HG03280 (cell line): ENCODE measurements around the gene TSR2.
A peak's percentile ranks its signal among the peaks of the same experiment; 100 is the strongest.

ENCODE experiments used
- ATAC-seq: cut with Tn5 transposase; IDR thresholded peaks from one replicate; pipeline ENCODE4 v1.9.1; 2021; ENCODE audit warnings: mild to moderate bottlenecking, moderate library complexity; ENCODE audit not compliant: unreplicated experiment

The TSR2 gene, protein sequence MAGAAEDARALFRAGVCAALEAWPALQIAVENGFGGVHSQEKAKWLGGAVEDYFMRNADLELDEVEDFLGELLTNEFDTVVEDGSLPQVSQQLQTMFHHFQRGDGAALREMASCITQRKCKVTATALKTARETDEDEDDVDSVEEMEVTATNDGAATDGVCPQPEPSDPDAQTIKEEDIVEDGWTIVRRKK

DNA sequence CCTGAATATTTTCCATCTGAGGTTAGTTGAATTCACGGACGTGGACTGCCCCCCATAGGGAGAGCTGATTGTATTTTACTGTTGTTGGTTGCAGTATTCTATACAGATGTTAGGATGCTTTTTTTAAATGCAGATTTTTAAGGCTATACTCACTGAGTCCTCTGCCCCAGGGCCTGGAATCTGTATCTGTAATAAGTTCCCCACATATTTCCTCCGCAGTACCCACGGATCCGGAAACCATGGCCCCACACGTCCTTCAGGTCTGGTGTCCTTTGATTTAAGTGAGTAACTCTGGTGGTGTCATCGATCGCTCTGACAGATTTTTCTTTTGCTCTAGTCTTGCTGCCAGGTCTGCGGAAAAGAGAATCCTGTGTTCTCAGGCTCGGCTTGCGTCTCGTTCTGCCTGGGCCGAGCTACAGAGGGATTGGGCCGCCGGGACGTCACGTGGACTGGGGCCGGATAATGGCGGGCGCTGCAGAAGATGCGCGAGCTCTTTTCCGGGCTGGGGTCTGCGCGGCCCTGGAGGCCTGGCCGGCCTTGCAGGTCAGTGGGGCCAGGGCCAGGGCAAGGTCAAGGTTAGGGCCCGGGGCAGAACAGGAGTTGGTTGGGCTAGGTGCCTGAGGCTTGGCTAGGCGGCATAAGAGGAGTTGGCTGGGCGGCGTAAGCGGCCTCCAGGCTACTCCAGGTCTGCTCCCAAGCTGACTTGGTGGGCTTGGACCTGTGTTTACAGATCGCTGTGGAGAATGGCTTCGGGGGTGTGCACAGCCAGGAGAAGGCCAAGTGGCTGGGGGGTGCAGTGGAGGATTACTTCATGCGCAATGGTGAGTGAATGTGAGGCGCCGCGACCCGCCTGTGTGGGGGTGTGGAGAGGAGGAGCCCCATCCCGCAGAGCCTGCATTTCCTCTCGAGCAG lies at the start of gene TSR2:
TSS of gene TSR2 (plus strand) at position 445 of the 912 bp plus-strand sequence. CDS start at position 463, 18 bp downstream.
- ATAC-seq, result peak; percentile 98

DNA sequence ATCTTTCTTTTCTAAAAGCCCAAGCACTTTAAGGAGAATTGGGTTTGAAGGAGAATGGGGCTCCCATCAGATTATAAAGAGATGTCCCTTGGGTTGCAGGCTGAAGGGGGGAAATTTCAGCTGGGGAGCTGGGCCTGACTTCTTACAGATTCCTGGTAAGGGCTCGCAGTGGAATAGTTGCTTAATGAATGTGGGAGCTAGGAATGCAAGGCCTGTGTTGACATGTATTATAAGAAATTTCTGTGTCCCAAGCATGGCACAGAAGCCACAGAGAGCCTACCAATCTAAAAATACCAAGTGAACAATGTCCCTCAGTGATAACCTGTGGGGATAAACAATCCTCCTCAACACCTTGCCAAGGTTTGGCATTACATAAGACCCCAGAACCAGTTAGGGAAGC lies 43.1 kb upstream of the TSR2 start:
- ATAC-seq, result no peak

DNA sequence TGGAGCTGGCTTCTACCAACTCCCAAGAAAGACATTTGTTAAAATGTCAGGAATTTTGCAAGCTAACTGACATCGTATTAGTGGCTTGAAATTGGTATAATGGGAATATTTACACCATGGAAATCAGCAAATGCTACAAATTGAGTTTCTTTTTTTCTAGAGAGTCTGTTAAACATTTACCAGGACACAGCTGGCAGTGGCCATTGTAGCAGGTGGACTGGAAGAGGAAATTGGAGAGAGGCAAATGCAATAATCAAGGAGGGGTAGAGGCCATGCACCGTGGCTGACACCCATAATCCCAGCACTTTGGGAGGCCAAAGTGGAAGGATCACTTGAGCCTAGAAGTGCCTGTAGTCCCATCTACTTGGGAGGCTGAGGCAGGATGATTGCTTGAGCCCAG lies 32.9 kb upstream of the TSR2 start:
- ATAC-seq, result no peak

DNA sequence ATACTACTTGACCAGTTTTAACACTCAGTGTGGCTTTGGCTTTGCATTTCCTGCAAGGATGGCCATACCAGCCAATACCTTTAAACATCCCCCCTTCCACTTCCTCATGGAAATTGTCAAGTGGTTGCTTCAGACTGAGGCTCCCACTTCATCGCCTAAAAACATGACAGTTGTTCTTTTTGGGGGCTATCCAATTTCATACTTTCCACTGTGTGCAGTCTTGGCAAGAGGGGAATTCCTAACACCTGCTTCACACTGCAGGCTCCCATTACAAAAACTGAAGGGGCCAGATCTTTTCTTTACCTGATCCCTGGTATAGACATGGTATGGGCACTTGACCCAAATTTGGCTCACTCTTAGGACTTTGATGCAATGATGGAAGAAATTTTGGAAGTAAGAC lies 28.5 kb upstream of the TSR2 start:
- ATAC-seq, result no peak

DNA sequence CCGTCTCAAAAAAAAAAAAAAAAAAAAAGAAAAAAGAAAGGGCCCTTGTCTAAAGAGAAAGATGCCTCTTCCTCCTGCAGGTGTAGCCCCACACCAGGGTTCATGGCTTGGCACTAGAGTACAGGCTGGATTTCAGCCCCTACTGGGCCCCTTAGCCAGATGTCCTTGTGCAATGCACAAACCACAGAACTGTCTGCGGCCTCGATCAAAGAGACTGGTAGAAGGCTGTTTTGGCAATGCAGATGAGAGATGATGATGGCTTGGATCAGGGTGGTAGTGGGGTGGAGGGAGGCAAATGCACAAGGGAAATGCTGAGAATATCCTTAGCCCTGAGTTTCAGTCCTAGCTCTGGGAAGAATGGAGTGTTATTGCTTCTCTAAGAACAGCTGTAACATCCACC lies 26.5 kb upstream of the TSR2 start:
- no peak for ATAC-seq

DNA sequence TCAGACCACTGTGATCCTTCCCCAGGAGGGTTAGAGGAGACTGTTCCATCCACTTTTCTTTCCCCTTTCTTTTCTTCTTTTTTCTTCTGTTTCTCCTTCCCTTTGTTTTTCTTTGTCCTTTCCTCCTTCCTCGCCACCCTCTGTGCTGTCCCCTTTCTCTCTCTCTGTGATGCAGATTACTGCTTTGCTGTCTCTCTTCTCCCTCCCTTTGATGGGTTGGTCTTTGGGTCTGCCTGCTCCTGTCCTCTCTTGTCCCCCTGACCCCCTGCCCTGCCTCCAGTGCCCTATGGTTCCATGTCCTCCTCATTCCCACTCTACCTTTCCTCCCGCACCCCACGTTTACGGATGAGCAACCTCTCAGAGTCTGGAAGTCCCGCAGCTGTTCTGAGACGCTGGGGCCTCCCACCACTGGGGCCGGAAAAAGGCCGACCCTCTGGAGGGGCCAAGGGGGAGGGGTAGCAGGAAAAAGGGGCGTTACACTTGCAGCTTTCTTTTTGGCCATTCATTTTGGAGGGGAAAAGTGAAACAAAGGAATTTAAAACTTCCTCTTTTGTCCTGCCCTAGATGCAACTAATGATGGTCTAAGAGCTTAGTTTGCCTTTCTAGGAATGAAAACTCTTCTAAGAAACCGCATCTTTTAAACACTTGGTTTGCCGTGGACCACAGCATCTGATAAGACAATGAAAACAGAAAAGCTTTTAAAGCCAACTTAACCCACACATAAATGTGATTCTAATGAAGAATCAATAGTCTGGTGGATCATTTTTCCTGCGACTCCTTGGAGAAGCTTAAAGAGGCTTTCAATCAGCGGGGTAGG lies 24.5 kb upstream of the TSR2 start:
- no peak for ATAC-seq

DNA sequence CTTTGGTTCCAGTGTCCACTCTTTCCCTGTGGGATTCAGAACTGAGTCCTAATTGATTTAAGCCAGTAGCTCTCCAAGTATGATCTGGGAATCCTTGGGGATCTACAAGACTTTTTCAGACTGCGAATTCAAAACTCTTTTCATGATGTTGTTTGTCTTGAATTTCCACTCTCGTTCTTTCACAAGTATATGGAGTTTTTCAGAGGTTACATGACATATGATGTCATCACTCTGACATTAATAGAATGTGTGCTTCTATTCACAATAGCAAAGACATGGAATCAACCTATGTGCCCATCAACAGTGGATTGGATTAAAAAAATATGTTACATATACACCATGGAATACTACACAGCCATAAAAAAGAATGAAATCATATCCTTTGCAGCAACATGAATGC lies 23.2 kb upstream of the TSR2 start:
- no peak for ATAC-seq

DNA sequence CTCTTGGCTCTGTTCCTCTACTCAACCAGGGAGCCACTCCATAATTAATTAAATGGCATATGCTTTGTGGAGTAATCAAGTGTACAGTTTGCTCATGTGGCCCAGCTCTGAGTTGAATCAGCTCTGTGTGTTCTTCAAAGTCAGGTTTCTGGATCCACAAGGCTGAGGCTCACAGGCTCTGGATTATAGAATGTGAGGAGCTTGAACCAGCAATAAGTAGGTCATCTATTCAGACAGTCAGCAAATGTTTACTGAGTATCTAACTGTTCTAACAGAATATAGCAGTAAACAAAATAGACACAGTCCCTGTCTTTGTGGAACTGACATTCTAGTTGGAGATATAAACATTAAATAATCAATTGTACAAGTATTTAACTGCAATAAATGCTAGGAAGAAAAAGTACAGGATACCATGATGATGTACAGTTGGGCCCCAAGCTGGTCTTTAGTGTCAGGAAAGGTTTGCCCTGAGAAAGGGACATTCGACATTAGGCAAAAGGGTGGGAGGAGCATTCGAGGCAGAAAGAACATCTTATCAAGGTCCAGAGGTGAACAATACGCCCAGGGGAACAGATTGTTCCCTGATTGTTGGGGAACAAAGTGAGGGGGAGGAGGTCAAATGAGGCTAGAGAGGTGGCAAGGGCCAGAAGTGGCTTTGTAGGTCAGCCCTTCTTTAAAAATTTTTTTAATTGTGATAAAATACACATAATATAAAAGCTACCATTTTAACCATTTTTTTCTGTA lies 20.5 kb upstream of the TSR2 start:
- ATAC-seq, result no peak

DNA sequence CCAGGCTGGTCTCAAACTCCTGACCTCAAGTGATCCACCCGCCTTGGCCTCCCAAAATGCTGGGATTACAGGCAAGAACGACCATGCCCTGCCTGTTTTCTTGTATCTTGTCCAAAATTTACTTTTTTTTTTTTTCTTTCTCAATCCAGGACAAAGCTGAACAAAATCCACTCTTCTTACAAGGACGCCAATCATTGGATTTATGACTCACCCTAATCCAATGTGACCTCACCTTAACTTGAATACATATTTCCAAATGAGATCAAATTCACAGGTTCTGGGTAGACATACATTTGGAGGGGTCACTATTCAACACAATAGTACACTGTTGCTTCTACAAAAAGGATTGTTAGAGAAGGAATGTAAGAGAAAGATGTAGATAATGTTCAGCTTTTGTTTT lies 18.0 kb upstream of the TSR2 start:
- ATAC-seq, result no peak

DNA sequence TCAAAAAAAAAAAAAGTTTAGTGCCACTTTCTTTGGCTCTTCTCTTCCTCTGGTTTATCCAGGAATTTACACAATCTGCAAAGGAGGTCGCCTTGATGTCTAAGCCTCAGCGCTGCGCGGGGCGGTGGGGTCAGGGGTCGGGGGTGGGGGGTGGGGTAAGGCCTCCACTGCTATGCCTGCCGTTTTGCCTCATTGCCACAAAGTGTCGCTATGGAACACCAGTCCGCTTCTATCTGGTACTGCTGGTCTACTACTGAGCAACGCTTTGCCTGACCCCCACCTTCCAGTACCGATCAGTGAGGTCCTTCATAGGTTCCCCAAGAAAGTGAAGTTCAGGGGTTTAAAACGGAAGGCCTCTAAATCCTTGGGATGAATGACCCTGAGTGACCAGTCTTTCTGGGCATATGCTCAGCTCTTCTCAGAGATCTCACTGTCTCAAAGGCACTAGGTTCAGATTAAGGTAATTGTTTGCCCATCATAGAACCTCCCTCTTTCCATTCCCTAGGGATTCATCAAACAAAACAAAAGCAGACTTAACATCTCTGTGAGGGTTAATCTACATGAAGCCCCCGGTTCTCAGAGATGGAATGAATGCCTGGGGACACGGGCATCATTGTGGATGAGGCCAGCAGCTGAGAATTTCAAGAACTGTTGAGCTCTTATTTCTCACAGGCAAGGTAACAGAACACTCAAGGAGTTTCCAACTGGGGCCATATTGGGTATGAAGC lies 16.9 kb upstream of the TSR2 start:
- no peak for ATAC-seq

DNA sequence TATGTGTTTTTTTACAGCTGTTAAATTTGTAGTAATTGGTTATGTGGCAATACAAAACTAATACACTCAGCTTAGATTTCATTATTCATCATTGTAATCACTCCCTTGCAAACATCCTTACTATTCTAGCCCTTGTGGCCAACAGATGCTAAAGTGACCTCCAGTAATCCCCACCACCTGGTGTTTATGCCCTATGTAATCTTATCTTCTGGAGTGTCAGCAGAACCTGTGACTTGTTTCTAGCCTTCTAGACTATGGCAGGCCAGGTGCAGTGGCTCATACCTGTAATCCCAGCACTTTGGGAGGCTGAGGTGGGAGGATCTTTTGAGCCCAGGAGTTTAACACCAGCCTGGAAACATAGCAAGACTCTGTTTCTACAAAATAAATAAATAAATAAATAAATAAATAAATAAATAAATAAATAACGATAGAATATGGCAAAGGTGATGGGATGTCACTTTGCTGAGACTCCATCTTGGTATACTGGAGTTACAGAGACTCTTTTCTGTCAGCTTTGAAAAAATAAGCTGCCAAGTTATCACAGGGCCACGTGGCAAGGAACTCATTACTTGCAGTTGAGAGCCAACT lies 12.3 kb upstream of the TSR2 start:
- ATAC-seq, result no peak

DNA sequence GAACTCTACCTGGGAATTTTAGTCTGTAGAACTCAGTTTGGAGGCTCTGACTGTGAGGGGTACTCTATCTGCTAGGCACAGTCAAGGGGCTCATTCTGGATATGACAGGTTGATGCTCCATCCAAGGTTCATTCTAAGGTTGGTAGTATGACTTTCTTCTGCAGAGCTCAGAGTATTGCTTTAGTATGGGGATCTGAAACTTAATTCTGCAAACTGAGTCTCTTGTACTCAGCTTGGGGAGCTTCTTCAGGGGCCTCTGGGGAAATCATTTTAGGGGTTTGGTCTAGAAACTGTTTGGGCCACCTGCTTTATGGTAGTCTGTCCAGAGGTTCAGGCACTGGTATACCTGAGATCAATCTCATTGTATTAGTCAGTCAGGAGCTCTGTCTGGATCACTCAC lies 9.7 kb upstream of the TSR2 start:
- no peak for ATAC-seq

DNA sequence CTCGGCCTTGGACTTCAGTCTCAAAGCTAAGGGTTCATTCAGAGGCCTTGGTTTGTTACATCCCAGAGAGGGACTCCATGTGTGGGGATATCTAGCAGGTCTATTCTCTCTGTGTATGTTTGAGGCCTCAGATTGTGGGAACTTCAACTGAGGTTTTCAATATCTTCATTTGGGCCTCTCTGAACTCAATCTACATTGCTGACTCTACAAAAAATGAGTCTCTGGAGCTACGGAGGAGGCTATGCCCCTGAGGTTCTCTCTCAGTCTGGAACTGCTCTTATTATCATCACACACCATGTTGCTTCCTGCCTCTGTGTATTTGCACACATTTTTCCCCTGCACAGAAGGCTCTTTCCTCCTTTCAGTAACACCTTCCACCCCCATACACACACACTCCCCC lies 5.1 kb upstream of the TSR2 start:
- ATAC-seq, result no peak

DNA sequence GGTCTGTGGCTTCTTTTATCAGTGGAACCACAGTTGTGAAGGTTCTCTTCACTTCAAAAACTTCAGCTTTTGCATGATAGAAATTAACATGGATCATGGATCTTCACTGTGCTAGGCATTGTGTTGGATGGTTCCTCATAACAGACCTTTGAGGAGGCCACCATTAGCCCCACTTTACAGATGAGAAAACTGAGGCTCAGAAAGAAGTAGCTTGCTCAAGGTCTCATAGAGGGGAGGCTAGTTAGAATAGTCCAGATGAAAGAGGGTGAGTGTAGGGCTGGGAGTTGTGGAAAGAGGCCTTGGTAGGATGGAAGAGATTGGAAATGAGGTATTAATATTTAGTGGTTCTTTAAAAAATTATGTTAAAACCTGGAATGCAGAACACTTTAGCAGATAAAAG lies 2.6 kb downstream of the TSR2 start:
- no peak for ATAC-seq

DNA sequence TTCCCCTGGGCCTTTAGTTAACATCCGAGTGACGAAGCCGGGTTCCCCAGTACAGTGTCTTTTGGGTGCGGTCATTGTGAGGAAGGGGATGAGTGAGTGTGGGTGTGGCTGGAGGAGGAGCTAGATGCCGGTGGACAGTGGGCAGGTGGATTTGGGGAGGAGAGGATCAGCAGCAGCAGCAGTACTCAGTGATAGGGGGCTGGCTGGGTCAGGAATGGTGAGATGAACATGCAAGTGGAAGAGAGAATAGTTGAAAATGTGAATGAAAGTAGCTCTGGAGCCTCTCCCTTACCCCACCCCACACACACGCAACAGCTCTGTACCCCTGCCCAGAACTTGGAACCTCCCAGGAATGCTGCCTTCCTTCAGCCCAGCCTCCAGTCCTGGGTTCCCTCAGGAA lies 4.5 kb downstream of the TSR2 start:
- ATAC-seq, result no peak

DNA sequence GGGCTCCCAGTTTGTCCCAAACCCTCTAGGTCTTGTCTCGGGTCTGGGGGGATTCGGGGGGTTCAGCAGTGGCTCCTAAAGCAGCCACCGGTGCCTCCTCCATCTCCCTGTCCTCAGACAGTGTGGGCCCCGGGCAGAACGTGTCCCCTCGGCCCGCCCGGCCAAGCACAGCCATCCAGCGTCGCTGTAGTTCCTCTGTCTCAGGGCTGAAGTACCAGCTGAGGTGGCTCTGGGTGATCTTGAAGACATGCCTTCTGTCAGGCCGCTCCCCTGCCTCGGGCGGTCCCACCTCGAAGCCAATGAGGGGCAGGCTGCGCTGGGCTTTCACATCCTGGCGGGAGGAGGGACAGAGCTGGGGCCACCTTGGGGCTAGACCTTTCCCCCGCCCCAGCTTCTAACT lies 5.9 kb downstream of the TSR2 start:
- no peak for ATAC-seq

DNA sequence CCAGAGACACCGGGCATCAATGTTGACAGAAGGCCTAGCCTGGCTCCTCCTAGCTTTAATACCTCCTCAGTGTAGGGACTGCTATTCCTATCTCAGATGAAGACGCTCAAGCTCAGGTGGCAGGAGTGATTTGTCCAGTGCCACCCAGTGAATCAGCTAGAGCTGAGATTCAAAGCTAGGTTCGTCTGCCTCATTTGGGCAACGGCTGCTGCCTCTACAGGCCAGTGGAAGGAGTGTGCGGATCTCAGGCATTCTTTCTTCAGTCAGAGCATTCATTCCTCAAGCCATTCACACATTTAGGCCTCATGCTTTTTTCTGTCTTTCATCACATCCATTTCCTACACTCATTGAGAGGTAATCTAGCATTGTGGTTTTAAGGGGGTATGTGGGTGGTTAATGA lies 7.3 kb downstream of the TSR2 start:
- ATAC-seq, result no peak

DNA sequence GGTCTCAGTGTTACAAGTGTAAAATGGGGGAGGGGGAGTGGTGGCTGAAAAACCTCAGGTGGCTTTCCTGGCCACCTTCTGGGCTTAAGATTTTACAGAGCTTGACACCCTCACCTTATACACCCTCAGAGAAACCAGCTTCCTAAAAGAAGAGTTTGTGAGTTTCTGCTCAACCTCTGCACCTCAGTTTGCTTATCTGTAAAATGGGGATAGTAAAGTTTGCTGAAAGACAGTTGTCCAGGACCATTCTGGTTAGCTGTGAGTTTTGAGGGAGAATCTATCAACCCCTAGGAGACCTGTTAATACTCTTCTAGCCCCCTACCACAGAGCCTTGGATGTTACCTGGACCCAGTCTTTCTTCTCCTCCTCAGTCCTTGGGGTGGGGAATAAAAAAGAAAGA lies 9.7 kb downstream of the TSR2 start:
- no peak for ATAC-seq

DNA sequence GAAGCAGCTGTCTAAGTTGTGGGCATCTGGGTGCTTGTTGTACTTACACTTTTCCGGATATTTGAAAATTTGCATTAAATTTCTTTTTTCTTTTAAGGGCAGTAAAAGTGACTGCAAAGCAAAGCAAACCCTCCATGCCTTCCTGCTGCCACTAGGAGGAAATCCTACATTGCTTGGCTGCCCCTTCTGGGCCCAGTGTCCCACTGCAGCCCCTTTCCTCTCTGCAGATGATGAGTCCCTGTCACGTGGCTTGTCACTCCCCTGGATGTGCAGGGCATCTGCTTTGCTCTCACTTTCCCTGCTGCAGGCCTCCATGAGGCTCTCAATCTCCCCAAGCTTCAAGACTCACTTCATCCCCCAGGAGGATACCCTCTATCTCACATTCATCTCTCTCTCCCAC lies 12.7 kb downstream of the TSR2 start:
- no peak for ATAC-seq
